Stimulated activated CD8-positive, alpha-beta memory T cell treated with anti-CD3 and anti-CD28 coated beads, Interleukin-15, amount 100 ng/mL, for 4 hours (primary cell): ENCODE measurements around the gene EEF1A2.

Experiments used
- DNase-seq, 2 donors: peaks; one replicate each; pipeline ENCODE4 v3.0.0-alpha.2; 2020; ENCODE audit warnings: low read depth in 2 of 2

EEF1A2 gene

GRCh38 chr20:63452341-63452740 is 46.5 kb downstream of the EEF1A2 start:
- DNase-seq, result no peak

GRCh38 chr20:63451821-63452220 is 47.1 kb downstream of the EEF1A2 start:
- no peak for DNase-seq

- DNase-seq, result no peak
These were observed 48.8 kb downstream of the EEF1A2 start for GRCh38 chr20:63449796-63450730.

- DNase-seq, result no peak
These were observed 49.9 kb downstream of the EEF1A2 start for GRCh38 chr20:63449025-63449424.

- DNase-seq, result no peak
These were observed 50.9 kb downstream of the EEF1A2 start for GRCh38 chr20:63448031-63448430.

- DNase-seq, result no peak
These were observed 51.6 kb downstream of the EEF1A2 start for GRCh38 chr20:63447320-63447719.

- DNase-seq, result no peak
These were observed 52.5 kb downstream of the EEF1A2 start for GRCh38 chr20:63446216-63447024.

- no peak for DNase-seq
These were observed 53.7 kb downstream of the EEF1A2 start for GRCh38 chr20:63445075-63445734.

- no peak for DNase-seq
These were observed 54.3 kb downstream of the EEF1A2 start for GRCh38 chr20:63444548-63444947.

GRCh38 chr20:63443606-63444395 is 55.1 kb downstream of the EEF1A2 start:
- no peak for DNase-seq

- DNase-seq, result peak; percentile 30 to 33
These were observed 56.8 kb downstream of the EEF1A2 start for GRCh38 chr20:63442100-63442493.

- DNase-seq, result peak; percentile 3 to 11
These were observed 57.5 kb downstream of the EEF1A2 start for GRCh38 chr20:63441136-63442099.

- DNase-seq, result no peak
These were observed 58.4 kb downstream of the EEF1A2 start for GRCh38 chr20:63440366-63440955.

GRCh38 chr20:63439866-63440265 is 59.0 kb downstream of the EEF1A2 start:
- DNase-seq, result no peak

GRCh38 chr20:63438121-63438520 is 60.8 kb downstream of the EEF1A2 start:
- no peak for DNase-seq
